IMR-90 (cell line): ENCODE results near the gene ITGB1BP1. TPM values are rescaled to one million over a fixed set of nuclear protein-coding genes. Genes with fewer than 3 reads are reported as not detected.

Source experiments
- ATAC-seq: fragments of 200-7000 bp; cut with Tn5 transposase; 2 replicates; pipeline ENCODE4 v1.9.1; 2020; ENCODE audit warnings: low read depth, mild to moderate bottlenecking, moderate library complexity
- BruUV-seq: library from RNA; stranded (reverse); fragments of 400-500 nt; replicated peaks from 2 replicates; lab custom pipeline; 2021; lab: Mats Ljungman, UMichigan
- CTCF ChIA-PET: fragments of 300-600 bp; formaldehyde crosslinking; extraction: SDS; loops from one replicate; lab custom pipeline; 2021; ENCODE audit warnings: antibody characterized with exemption; lab: Yijun Ruan, JAX
- POLR2A ChIA-PET: fragments of 300-600 bp; sonication (Branson Sonifier 250); formaldehyde crosslinking; loops from one replicate; lab custom pipeline; 2022; ENCODE audit warnings: antibody characterized with exemption; ENCODE audit not compliant: unreplicated experiment; lab: Charles Lee
- DNase-seq: peaks from one replicate; pipeline ENCODE4 v3.0.0; 2013
- H2AFZ ChIP-seq: replicated peaks from 2 replicates; pipeline ENCODE3; 2013; ENCODE audit warnings: low read length, mild to moderate bottlenecking; ENCODE audit not compliant: poor library complexity
- H2AK5ac ChIP-seq: 2 replicates; pipeline ENCODE4 v1.6.1; 2013; ENCODE audit warnings: low read depth, low read length, inconsistent platforms
- H2AK9ac ChIP-seq: replicated peaks from 2 replicates; pipeline ENCODE3; 2013; ENCODE audit warnings: mild to moderate bottlenecking, low read depth, low read length, moderate library complexity; ENCODE audit not compliant: poor library complexity
- H2BK120ac ChIP-seq: 2 replicates; pipeline ENCODE4 v1.6.1; 2013; ENCODE audit warnings: low read depth, low read length, inconsistent platforms
- H2BK15ac ChIP-seq: 3 replicates; pipeline ENCODE4 v1.6.1; 2013; ENCODE audit warnings: low read depth, low read length, inconsistent platforms
- H2BK20ac ChIP-seq: 2 replicates; pipeline ENCODE4 v1.6.1; 2013; ENCODE audit warnings: low read depth, mild to moderate bottlenecking, inconsistent platforms, low read length, moderate library complexity
- H2BK5ac ChIP-seq: 2 replicates; pipeline ENCODE4 v1.6.1; 2013; ENCODE audit warnings: mild to moderate bottlenecking, low read depth, low read length, inconsistent platforms; ENCODE audit not compliant: poor library complexity, severe bottlenecking
- H3K14ac ChIP-seq: replicated peaks from 2 replicates; pipeline ENCODE4 v1.6.1; 2013; ENCODE audit warnings: low read depth, low read length, inconsistent platforms
- H3K18ac ChIP-seq: 2 replicates; pipeline ENCODE4 v1.6.1; 2013; ENCODE audit warnings: low read depth, low read length, control low read depth
- H3K23ac ChIP-seq: 2 replicates; pipeline ENCODE4 v1.6.1; 2013; ENCODE audit warnings: low read depth, low read length, inconsistent platforms
- H3K27ac ChIP-seq: 2 replicates; pipeline ENCODE4 v1.5.1; 2013; ENCODE audit warnings: mild to moderate bottlenecking, control low read depth, low read length; ENCODE audit not compliant: insufficient read depth
- H3K27me3 ChIP-seq: 2 replicates; pipeline ENCODE4 v1.6.1; 2013; ENCODE audit warnings: low read length; ENCODE audit not compliant: control insufficient read depth, insufficient read depth
- H3K36me3 ChIP-seq: 2 replicates; pipeline ENCODE4 v1.6.1; 2013; ENCODE audit warnings: low read length, mixed read lengths; ENCODE audit not compliant: control insufficient read depth, insufficient read depth
- H3K4ac ChIP-seq: 2 replicates; pipeline ENCODE4 v1.6.1; 2013; ENCODE audit warnings: low read depth, low read length, inconsistent platforms
- H3K4me1 ChIP-seq: 2 replicates; pipeline ENCODE4 v1.6.1; 2013; ENCODE audit warnings: low read length, mixed read lengths; ENCODE audit not compliant: control insufficient read depth, insufficient read depth
- H3K4me2 ChIP-seq: 2 replicates; pipeline ENCODE4 v1.6.1; 2013; ENCODE audit warnings: low read depth, mild to moderate bottlenecking, control low read depth, low read length, moderate library complexity
- H3K4me3 ChIP-seq: 2 replicates; pipeline ENCODE4 v1.5.1; 2013; ENCODE audit warnings: low read depth, mild to moderate bottlenecking, control low read depth, low read length, moderate library complexity; ENCODE audit not compliant: insufficient read depth
- H3K56ac ChIP-seq: 2 replicates; pipeline ENCODE4 v1.6.1; 2013; ENCODE audit warnings: low read length, inconsistent platforms; ENCODE audit not compliant: insufficient read depth; ENCODE audit errors: extremely low read depth
- H3K79me1 ChIP-seq, 2 experiments: 2 replicates each; pipeline ENCODE4 v1.6.1; 2013; ENCODE audit warnings: low read length in 2 of 2, inconsistent platforms in 1 of 2, low read depth in 1 of 2
- H3K9ac ChIP-seq: 2 replicates; pipeline ENCODE4 v1.6.1; 2013; ENCODE audit warnings: low read depth, low read length, control low read depth
- H3K9me1 ChIP-seq: 2 replicates; pipeline ENCODE4 v1.6.1; 2013; ENCODE audit warnings: low read length, inconsistent platforms; ENCODE audit not compliant: insufficient read depth
- H3K9me3 ChIP-seq: 2 replicates; pipeline ENCODE4 v1.6.1; 2013; ENCODE audit warnings: low read length; ENCODE audit not compliant: control insufficient read depth, insufficient read depth
- H4K20me1 ChIP-seq: 2 replicates; pipeline ENCODE4 v1.6.1; 2013; ENCODE audit warnings: low read length, inconsistent platforms; ENCODE audit not compliant: insufficient read depth
- H4K5ac ChIP-seq: 2 replicates; pipeline ENCODE4 v1.6.1; 2013; ENCODE audit warnings: mild to moderate bottlenecking, low read depth, low read length, control low read depth
- H4K8ac ChIP-seq, 2 experiments: 2 replicates each; pipeline ENCODE4 v1.6.1; 2013; ENCODE audit warnings: low read depth in 2 of 2, low read length in 2 of 2, control low read depth in 1 of 2, inconsistent platforms in 1 of 2
- H4K91ac ChIP-seq: 2 replicates; pipeline ENCODE4 v1.6.1; 2013; ENCODE audit warnings: low read depth, low read length, inconsistent platforms; ENCODE audit not compliant: insufficient read depth
- CHD1 ChIP-seq: IDR thresholded peaks from 2 replicates; pipeline ENCODE4 v1.6.1; 2012; ENCODE audit warnings: low read depth, low read length, improper control_type of control experiment
- FOS ChIP-seq: fragments of 150-350 bp; IDR thresholded peaks from 2 replicates; pipeline ENCODE4 v1.6.1; 2016; ENCODE audit warnings: low read depth, low read length
- NFE2L2 ChIP-seq: fragments of 150-350 bp; IDR thresholded peaks from 2 replicates; pipeline ENCODE4 v1.6.1; 2016; ENCODE audit warnings: low read depth, mild to moderate bottlenecking, low read length
- RFX5 ChIP-seq: IDR thresholded peaks from 2 replicates; pipeline ENCODE4 v1.8.0; 2012; ENCODE audit warnings: low read depth, mild to moderate bottlenecking, low read length, moderate library complexity
- WGBS, 2 experiments: methylation state at CpG; one replicate each; pipeline versions ENCODE4 v1.1.5 to v1.1.7; 2013; ENCODE audit warnings: missing lambda C conversion rate in 2 of 2; ENCODE audit not compliant: insufficient read length in 1 of 2; ENCODE audit errors: extremely low coverage in 2 of 2; 5-methylcytosine and 5-hydroxymethylcytosine counted together
- dilution Hi-C: fragments of 300-500 bp; cut with HindIII; formaldehyde crosslinking; loops from one replicate; pipeline ENCODE4 v1.14.3; 2018; ENCODE audit warnings: low sequenced_read_pairs; ENCODE audit not compliant: unreplicated experiment
- in situ Hi-C: fragments of 300-500 bp; cut with MboI; formaldehyde crosslinking; loops from 3 replicates; pipeline ENCODE4 v1.14.3; 2019; ENCODE audit warnings: low sequenced_read_pairs, inconsistent platforms, mixed read lengths
- intact Hi-C: fragments of 100-400 bp; cut with micrococcal nuclease; formaldehyde crosslinking; loops from 2 replicates; pipeline ENCODE4 v1.10.0; 2022
- polyA plus RNA-seq, 3 experiments: library from polyadenylated mRNA; depleted of rRNA; stranded (reverse); fragments of >200 nt; gene quantifications; 2 replicates each; pipeline ENCODE4 v1.2.3, GENCODE V29; 2012; ENCODE audit warnings: low replicate concordance in 1 of 3
- total RNA-seq: library from RNA; depleted of rRNA; stranded (reverse); fragments of >200 nt; gene quantifications from 2 replicates; pipeline ENCODE4 v1.2.3, GENCODE V29; 2012
- TF ChIP-seq, protein P1 (sequence below): fragments of 150-350 bp; IDR thresholded peaks from 2 replicates; pipeline ENCODE4 v1.6.1; 2017; ENCODE audit warnings: mild to moderate bottlenecking, antibody characterized with exemption, low read length, low read depth

ITGB1BP1 gene
- total and polyA plus RNA-seq, 2 of the 4 experiments (the other 2 are of a cell fraction), result 48.6 to 88.1 TPM

DNA sequence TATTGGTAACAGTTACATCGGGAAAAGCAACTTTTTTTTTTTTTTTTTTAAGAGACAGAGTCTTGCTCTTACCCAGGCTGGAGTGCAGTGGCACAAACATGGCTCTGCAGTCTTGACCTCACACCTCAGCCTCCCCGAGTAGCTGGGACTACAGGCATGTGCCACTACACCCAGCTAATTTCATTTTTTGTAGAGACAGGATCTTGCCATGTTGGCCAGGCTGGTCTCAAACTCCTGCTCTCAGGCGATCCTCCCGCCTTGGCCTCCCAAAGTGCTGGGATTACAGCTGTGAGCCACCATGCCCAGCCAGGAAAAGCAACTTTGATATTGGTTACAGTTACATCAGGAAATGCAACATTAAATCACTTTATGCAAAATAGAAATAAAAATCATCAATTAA is 4.6 kb downstream of the ITGB1BP1 start:
- in situ Hi-C loops, result no loop called here

More for the DNA sequence above, 4.6 kb downstream of the ITGB1BP1 start:
- Histone ChIP-seq H3K4ac (no peak overlapping the region), H4K20me1 (peaks cover 27% of the 10 kb centered on the region; the same call in 1 of the 2 replicates), H3K27ac (no peak overlapping the region), H2BK20ac (no peak overlapping the region), H2AK5ac (no peak overlapping the region), H3K18ac (no peak overlapping the region), H4K5ac (no peak overlapping the region), H4K8ac (no peak overlapping the region), H4K91ac (no peak overlapping the region), H2BK120ac (no peak overlapping the region), H3K36me3 (peaks cover 13% of the 10 kb centered on the region), H3K9me1 (peaks cover 5% of the 10 kb centered on the region), H3K4me1 (peaks cover 10% of the 10 kb centered on the region), H2AFZ (no peak overlapping the region), H3K23ac (no peak overlapping the region), H3K9ac (no peak overlapping the region), H3K9me3 (no peaks in the 10 kb centered on the region), H3K56ac (no peak overlapping the region), H2BK5ac (no peak overlapping the region), H3K14ac (no peak overlapping the region), H2AK9ac (no peak overlapping the region), H3K79me1 (peaks cover 24 to 81% of the 10 kb centered on the region in 2 experiments), H3K4me2 (no peak overlapping the region), H2BK15ac (no peak overlapping the region), H3K4me3 (no peak overlapping the region), H3K27me3 (no peaks in the 10 kb centered on the region)
- DNase-seq, result no peak
- POLR2A ChIA-PET, result no interaction called here
- CTCF ChIA-PET, result no interaction called here
- no peak for ATAC-seq
- dilution Hi-C loops (no loop called here), intact Hi-C loops (no loop called here)
- TF ChIP-seq CHD1, result no peak
- no peak for TF ChIP-seq NFE2L2
- no peak for TF ChIP-seq FOS
- TF ChIP-seq RFX5, result no peak
- TF ChIP-seq, protein P1, sequence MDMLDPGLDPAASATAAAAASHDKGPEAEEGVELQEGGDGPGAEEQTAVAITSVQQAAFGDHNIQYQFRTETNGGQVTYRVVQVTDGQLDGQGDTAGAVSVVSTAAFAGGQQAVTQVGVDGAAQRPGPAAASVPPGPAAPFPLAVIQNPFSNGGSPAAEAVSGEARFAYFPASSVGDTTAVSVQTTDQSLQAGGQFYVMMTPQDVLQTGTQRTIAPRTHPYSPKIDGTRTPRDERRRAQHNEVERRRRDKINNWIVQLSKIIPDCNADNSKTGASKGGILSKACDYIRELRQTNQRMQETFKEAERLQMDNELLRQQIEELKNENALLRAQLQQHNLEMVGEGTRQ, result no peak
- BruUV-seq, result no TSS peak
- WGBS, 2 experiments, result no CpG with 5 or more reads among the region's 4 CpGs
